OCI-LY3 (cell line): ENCODE data around the gene SLC50A1.

Source experiments
- H2AFZ ChIP-seq: fragments of 200-600, 300-600 bp; shearing (Covaris generic); 2 replicates; pipeline ENCODE4 v1.6.0; 2014; ENCODE audit warnings: antibody characterized with exemption, low read depth, low read length
- H3K27ac ChIP-seq: fragments of 200-600, 300-600 bp; sonication (generic); 2 replicates; pipeline ENCODE4 v1.5.1; 2014; ENCODE audit warnings: mild to moderate bottlenecking, low read length, moderate library complexity, mixed read lengths
- H3K27me3 ChIP-seq: fragments of 200-600, 300-600 bp; sonication (generic); 2 replicates; pipeline ENCODE4 v1.6.1; 2014; ENCODE audit warnings: low read depth, low read length, mixed read lengths
- H3K36me3 ChIP-seq: fragments of 200-600, 300-600 bp; sonication (generic); replicated peaks from 2 replicates; pipeline ENCODE3; 2014; ENCODE audit warnings: low read depth, low read length, mixed read lengths
- H3K4me1 ChIP-seq: fragments of 300-600, 200-600 bp; sonication (generic); 2 replicates; pipeline ENCODE4 v1.6.1; 2014; ENCODE audit warnings: low read length, mixed read lengths
- H3K4me2 ChIP-seq: fragments of 200-600, 300-600 bp; sonication (generic); 2 replicates; pipeline ENCODE4 v1.6.1; 2014; ENCODE audit warnings: low read length, mixed read lengths
- H3K4me3 ChIP-seq: fragments of 300-600, 200-600 bp; sonication (generic); 2 replicates; pipeline ENCODE4 v1.5.1; 2014; ENCODE audit warnings: antibody characterized with exemption, mild to moderate bottlenecking, low read length, moderate library complexity
- H3K79me2 ChIP-seq: fragments of 300-600, 200-600 bp; shearing (Covaris generic); 2 replicates; pipeline ENCODE4 v1.6.1; 2014; ENCODE audit warnings: mild to moderate bottlenecking, low read length, mixed read lengths
- H3K9ac ChIP-seq: fragments of 300-600, 200-600 bp; shearing (Covaris generic); 2 replicates; pipeline ENCODE4 v1.6.0; 2014; ENCODE audit warnings: mild to moderate bottlenecking, low read length, moderate library complexity
- H3K9me3 ChIP-seq: fragments of 200-600, 300-600 bp; shearing (Covaris generic); 2 replicates; pipeline ENCODE4 v1.6.1; 2014; ENCODE audit warnings: low read length, mixed read lengths; ENCODE audit not compliant: insufficient read depth
- H4K20me1 ChIP-seq: fragments of 200-600, 300-600 bp; sonication (generic); 2 replicates; pipeline ENCODE4 v1.6.1; 2016; ENCODE audit warnings: low read length, mixed read lengths; ENCODE audit not compliant: insufficient read depth
- CTCF ChIP-seq: fragments of 200-600, 300-600 bp; sonication (generic); IDR thresholded peaks from 2 replicates; pipeline ENCODE4 v1.5.1; 2014; ENCODE audit warnings: antibody characterized with exemption, low read length, low read depth
- EZH2phosphoT487 ChIP-seq: fragments of 200-600 bp; shearing (Covaris generic); IDR thresholded peaks from 2 replicates; pipeline ENCODE4 v1.6.1; 2018; ENCODE audit warnings: antibody characterized with exemption, mixed run types, low read depth

Gene SLC50A1

GRCh38 chr1:155174324-155175280 is 39.0 kb downstream of the SLC50A1 start:
- H3K4me2 ChIP-seq: peak overlapping the region; percentile 91
- TF ChIP-seq EZH2phosphoT487 (no peak), CTCF (no peak)
- peaks cover 17% of the 10 kb centered on the region for H3K36me3 ChIP-seq
- no peaks in the 10 kb centered on the region for H3K27me3 ChIP-seq
- H3K27ac ChIP-seq: no peak overlapping the region
- peak overlapping the region; percentile 95 for H3K9ac ChIP-seq
- H2AFZ ChIP-seq: no peak overlapping the region
- H3K79me2 ChIP-seq: peaks cover 16% of the 10 kb centered on the region
- peak overlapping the region; percentile 87 for H3K4me3 ChIP-seq
- H4K20me1 ChIP-seq: no peaks in the 10 kb centered on the region
- no peaks in the 10 kb centered on the region for H3K9me3 ChIP-seq
- peaks cover 29% of the 10 kb centered on the region for H3K4me1 ChIP-seq

GRCh38 chr1:155175281-155175926 is 39.8 kb downstream of the SLC50A1 start:
- H3K4me2 ChIP-seq: no peak overlapping the region

GRCh38 chr1:155175927-155176371 is 40.3 kb downstream of the SLC50A1 start:
- peaks cover 17% of the 10 kb centered on the region for H3K36me3 ChIP-seq
- peaks cover 16% of the 10 kb centered on the region for H3K79me2 ChIP-seq
- no peak overlapping the region for H3K27ac ChIP-seq
- H3K4me3 ChIP-seq: no peak overlapping the region
- no peak overlapping the region for H2AFZ ChIP-seq
- no peak overlapping the region for H3K4me2 ChIP-seq
- H3K9me3 ChIP-seq: no peaks in the 10 kb centered on the region
- no peaks in the 10 kb centered on the region for H4K20me1 ChIP-seq
- H3K9ac ChIP-seq: no peak overlapping the region
- TF ChIP-seq CTCF (0 out of 2 replicates have a peak, but pooled peaks have one; percentile 26), EZH2phosphoT487 (no peak)
- H3K4me1 ChIP-seq: peaks cover 29% of the 10 kb centered on the region
- H3K27me3 ChIP-seq: no peaks in the 10 kb centered on the region

More at GRCh38 chr1:155175281-155175926, 39.8 kb downstream of the SLC50A1 start:
- Histone ChIP-seq H3K4me1 (peaks cover 29% of the 10 kb centered on the region), H3K79me2 (peaks cover 16% of the 10 kb centered on the region), H3K36me3 (peaks cover 18% of the 10 kb centered on the region), H3K9ac (no peak overlapping the region), H3K4me3 (no peak overlapping the region), H4K20me1 (no peaks in the 10 kb centered on the region), H3K9me3 (no peaks in the 10 kb centered on the region), H3K27ac (no peak overlapping the region), H3K27me3 (no peaks in the 10 kb centered on the region), H2AFZ (no peak overlapping the region)
- TF ChIP-seq EZH2phosphoT487 (no peak), CTCF (no peak)

GRCh38 chr1:155176544-155177071 is 41.0 kb downstream of the SLC50A1 start:
- Histone ChIP-seq H3K4me3 (no peak overlapping the region), H4K20me1 (no peaks in the 10 kb centered on the region), H3K36me3 (peaks cover 17% of the 10 kb centered on the region), H3K4me1 (peaks cover 29% of the 10 kb centered on the region), H3K9me3 (no peaks in the 10 kb centered on the region), H3K9ac (no peak overlapping the region), H2AFZ (no peak overlapping the region), H3K27me3 (no peaks in the 10 kb centered on the region), H3K4me2 (0 out of 2 replicates have a peak overlapping the region, but pooled peaks have one; percentile 5), H3K27ac (no peak overlapping the region), H3K79me2 (peaks cover 13% of the 10 kb centered on the region)
- TF ChIP-seq CTCF (peak; percentile 96), EZH2phosphoT487 (no peak)
